ENCODE measurements around the gene IFI16.
"Not testable (repeated sequence)": the region's sequence is repeated elsewhere in the genome, so short reads cannot be mapped to it uniquely, and the experiment has no call there.

IFI16 gene

DNA sequence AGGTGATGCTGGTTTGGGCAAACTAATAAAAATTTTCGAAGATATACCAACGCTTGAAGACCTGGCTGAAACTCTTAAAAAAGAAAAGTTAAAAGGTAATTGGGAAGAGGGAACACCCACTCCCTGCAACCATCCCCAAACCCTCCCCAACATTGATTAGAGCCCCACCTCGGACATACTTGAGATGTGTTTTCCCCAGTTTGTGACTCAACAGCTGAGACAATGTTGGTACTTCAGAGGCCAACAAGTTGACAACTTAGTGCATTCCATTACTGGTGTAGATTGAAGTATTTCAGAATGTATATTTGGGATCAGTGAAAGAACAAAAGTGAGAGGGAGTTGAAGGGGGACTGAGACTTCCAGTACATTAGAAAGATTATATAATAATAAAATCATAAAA, 5.1 kb downstream of the IFI16 start:
- no peak for DNase-seq
- Histone ChIP-seq H3K27me3 (replicated peaks; ENCODE audit: control insufficient read depth, insufficient read depth, low read length, poor library complexity, severe bottlenecking) (no peaks in the 10 kb centered on the region), H3K36me3 (ENCODE audit: control insufficient read depth, insufficient read depth, low read length) (peaks cover 32% of the 10 kb centered on the region), H3K4me1 (ENCODE audit: control insufficient read depth, insufficient read depth, low read length, poor library complexity, severe bottlenecking) (peaks cover 25% of the 10 kb centered on the region), H3K9me3 (ENCODE audit: control insufficient read depth, low read length) (no peaks in the 10 kb centered on the region), H3K27ac (ENCODE audit: insufficient read depth, low read length, poor library complexity, severe bottlenecking) (peak overlapping the region; percentile 60), H3K4me3 (ENCODE audit: insufficient read depth, low read depth, low read length, poor library complexity, severe bottlenecking) (peak overlapping the region; percentile 45)

DNA sequence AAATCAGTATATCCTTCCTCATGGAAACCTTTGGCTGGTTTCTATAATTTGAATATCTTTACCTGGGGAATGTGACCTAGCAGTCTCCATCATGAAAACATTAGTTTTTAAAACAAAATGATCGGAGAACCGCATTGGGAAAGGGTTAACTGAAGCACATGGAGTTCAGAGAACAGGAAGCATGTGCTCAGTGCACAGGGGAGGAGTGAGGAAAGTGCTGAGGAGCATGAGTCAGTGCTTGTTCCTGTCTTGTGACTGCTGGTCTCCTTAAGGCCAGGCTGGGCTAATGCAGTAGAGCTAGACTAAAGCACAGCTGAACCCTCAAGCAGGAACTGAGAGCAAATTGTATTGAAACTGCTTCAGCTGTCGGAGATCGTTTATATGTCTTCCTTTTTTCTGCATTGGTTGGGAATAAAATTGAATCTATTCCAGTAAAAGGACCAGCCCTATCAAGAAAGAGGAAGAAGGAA, 5.8 kb downstream of the IFI16 start:
- Histone ChIP-seq H3K9me3 (ENCODE audit: control insufficient read depth, low read length) (no peaks in the 10 kb centered on the region), H3K27me3 (replicated peaks; ENCODE audit: control insufficient read depth, insufficient read depth, low read length, poor library complexity, severe bottlenecking) (no peaks in the 10 kb centered on the region), H3K4me1 (ENCODE audit: control insufficient read depth, insufficient read depth, low read length, poor library complexity, severe bottlenecking) (peaks cover 26% of the 10 kb centered on the region), H3K36me3 (ENCODE audit: control insufficient read depth, insufficient read depth, low read length) (peaks cover 39% of the 10 kb centered on the region), H3K4me3 (ENCODE audit: insufficient read depth, low read depth, low read length, poor library complexity, severe bottlenecking) (peak overlapping the region; percentile 10), H3K27ac (ENCODE audit: insufficient read depth, low read length, poor library complexity, severe bottlenecking) (peak overlapping the region; percentile 60)
- peak; percentile 45 to 60 (median 47) for DNase-seq

DNA sequence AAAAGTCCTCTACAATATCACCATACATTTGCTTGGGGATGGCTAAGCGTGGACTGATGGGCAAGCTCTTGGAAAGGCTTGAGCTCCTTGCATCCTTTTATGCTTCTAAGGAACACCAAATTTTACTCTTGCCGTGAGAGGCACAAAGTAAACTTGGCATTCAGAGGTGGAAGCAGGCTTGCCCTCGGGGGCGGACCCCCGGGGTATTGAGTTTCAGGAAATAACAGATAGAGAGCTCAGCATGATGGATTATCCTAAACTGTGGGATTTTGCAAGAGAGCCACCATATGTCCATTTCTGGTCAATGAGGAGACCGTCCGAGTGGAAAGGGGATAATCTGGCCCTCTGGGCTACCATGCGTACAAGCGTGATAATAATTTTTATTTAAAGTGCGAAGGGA, 14.0 kb downstream of the IFI16 start:
- DNase-seq: no peak
- H3K27me3 ChIP-seq (replicated peaks; ENCODE audit: control insufficient read depth, insufficient read depth, low read length, poor library complexity, severe bottlenecking): no peaks in the 10 kb centered on the region
- H3K9me3 ChIP-seq (ENCODE audit: control insufficient read depth, low read length): no peaks in the 10 kb centered on the region
- H3K4me1 ChIP-seq (ENCODE audit: control insufficient read depth, insufficient read depth, low read length, poor library complexity, severe bottlenecking): peaks cover 12% of the 10 kb centered on the region
- no peak overlapping the region for H3K4me3 ChIP-seq (ENCODE audit: insufficient read depth, low read depth, low read length, poor library complexity, severe bottlenecking)
- peaks cover 36% of the 10 kb centered on the region for H3K36me3 ChIP-seq (ENCODE audit: control insufficient read depth, insufficient read depth, low read length)
- H3K27ac ChIP-seq (ENCODE audit: insufficient read depth, low read length, poor library complexity, severe bottlenecking): no peak overlapping the region

DNA sequence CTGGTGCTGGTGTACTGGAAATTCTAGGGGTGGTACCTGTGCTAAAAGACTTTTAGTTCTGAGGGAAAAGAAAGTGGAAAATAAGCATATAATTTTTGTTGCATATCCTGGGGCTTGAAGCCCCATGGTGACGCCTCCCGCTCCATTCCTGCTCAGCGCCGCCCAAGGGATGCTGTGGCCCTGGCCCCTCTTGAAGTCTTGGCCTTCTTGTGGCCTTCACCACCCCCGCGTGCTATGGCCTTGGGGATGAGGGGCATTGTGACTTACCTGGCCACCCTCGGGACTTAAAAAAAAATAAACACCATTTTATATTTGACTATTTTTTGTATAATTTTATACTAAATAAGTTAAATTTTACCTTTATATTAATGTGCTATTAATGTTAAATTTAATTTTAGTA, 15.3 kb downstream of the IFI16 start:
- H3K27me3 ChIP-seq (replicated peaks; ENCODE audit: control insufficient read depth, insufficient read depth, low read length, poor library complexity, severe bottlenecking): no peaks in the 10 kb centered on the region
- no peak overlapping the region for H3K27ac ChIP-seq (ENCODE audit: insufficient read depth, low read length, poor library complexity, severe bottlenecking)
- H3K4me1 ChIP-seq (ENCODE audit: control insufficient read depth, insufficient read depth, low read length, poor library complexity, severe bottlenecking): peaks cover 8% of the 10 kb centered on the region
- H3K4me3 ChIP-seq (ENCODE audit: insufficient read depth, low read depth, low read length, poor library complexity, severe bottlenecking): no peak overlapping the region
- DNase-seq: no peak
- no peaks in the 10 kb centered on the region for H3K9me3 ChIP-seq (ENCODE audit: control insufficient read depth, low read length)
- H3K36me3 ChIP-seq (ENCODE audit: control insufficient read depth, insufficient read depth, low read length): peaks cover 36% of the 10 kb centered on the region

DNA sequence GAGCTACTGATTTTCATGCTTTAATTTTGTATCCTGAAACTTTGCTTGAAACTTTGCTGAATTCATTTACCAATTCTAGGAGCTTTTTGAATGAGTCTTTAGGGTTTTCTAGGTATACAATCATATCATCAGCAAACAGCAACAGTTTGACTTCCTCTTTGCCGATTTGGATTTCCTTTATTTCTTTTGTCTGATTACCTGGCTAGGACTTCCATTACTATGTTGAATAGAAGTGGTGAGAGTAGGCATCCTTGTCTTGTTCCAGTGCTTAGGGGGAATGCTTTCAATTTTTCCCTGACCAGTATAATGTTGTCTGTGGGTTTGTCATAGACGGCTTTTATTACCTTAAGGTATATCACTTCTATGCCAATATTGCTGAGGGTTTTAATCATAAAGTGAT, 17.1 kb downstream of the IFI16 start:
- H3K4me1 ChIP-seq (ENCODE audit: control insufficient read depth, insufficient read depth, low read length, poor library complexity, severe bottlenecking): peaks cover 12% of the 10 kb centered on the region
- not testable (repeated sequence) for DNase-seq; H3K4me3 ChIP-seq (ENCODE audit: insufficient read depth, low read depth, low read length, poor library complexity, severe bottlenecking); H3K27me3 ChIP-seq (replicated peaks; ENCODE audit: control insufficient read depth, insufficient read depth, low read length, poor library complexity, severe bottlenecking); H3K9me3 ChIP-seq (ENCODE audit: control insufficient read depth, low read length); H3K27ac ChIP-seq (ENCODE audit: insufficient read depth, low read length, poor library complexity, severe bottlenecking)
- H3K36me3 ChIP-seq (ENCODE audit: control insufficient read depth, insufficient read depth, low read length): peaks cover 38% of the 10 kb centered on the region

DNA sequence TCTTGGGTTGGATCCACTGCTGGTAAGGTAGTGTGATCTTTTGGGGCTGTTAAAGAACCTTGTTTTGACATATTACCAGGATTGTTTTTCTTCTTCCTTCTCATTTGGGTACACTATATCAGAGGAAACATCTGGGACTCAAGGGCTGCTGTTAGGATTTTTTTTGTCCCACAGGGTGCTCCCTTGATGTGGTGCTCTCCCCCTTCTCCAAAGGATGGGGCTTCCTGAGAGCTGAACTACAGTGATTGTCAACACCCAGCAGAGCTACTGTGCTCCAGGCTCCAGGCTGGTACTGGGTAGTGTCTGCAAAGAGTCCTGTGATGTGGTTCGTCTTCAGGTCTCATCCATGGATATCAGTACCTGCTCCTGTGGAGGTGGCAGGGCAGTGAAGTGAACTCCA, 20.6 kb downstream of the IFI16 start:
- DNase-seq: no peak
- H3K27ac ChIP-seq (ENCODE audit: insufficient read depth, low read length, poor library complexity, severe bottlenecking): no peak overlapping the region
- H3K36me3 ChIP-seq (ENCODE audit: control insufficient read depth, insufficient read depth, low read length): peaks cover 65% of the 10 kb centered on the region
- H3K4me3 ChIP-seq (ENCODE audit: insufficient read depth, low read depth, low read length, poor library complexity, severe bottlenecking): no peak overlapping the region
- H3K27me3 ChIP-seq (replicated peaks; ENCODE audit: control insufficient read depth, insufficient read depth, low read length, poor library complexity, severe bottlenecking): no peaks in the 10 kb centered on the region
- peaks cover 4% of the 10 kb centered on the region for H3K4me1 ChIP-seq (ENCODE audit: control insufficient read depth, insufficient read depth, low read length, poor library complexity, severe bottlenecking)
- no peaks in the 10 kb centered on the region for H3K9me3 ChIP-seq (ENCODE audit: control insufficient read depth, low read length)

DNA sequence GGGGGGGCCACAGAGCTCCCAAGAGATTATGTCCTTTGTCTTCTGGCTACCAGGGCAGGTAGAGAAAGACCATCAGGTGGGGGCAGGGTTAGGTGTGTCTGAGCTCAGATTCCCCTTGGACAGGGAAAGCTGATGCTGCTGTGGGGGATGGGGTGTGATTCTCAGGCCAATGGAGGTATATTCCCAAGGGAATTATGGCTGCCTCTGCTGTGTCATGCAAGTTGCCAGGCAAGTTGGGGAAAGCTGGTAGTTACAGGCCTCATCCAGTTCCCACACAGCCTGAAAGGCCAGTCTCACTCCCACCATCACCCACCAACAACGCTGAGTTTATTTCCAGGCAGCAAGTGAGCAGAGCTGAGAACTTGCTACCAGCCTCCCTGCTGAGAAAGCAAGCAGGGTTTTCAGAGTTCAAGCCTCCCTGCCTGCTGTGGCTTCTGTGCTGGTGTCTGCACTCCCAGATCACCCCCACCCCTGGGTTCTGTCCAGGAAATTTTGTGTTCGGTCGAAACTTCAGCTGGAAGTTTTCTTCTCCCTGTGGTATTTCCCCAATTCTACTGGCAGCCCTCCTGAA, 21.3 kb downstream of the IFI16 start:
- no peak overlapping the region for H3K4me3 ChIP-seq (ENCODE audit: insufficient read depth, low read depth, low read length, poor library complexity, severe bottlenecking)
- peaks cover 4% of the 10 kb centered on the region for H3K4me1 ChIP-seq (ENCODE audit: control insufficient read depth, insufficient read depth, low read length, poor library complexity, severe bottlenecking)
- no peak for DNase-seq
- peaks cover 69% of the 10 kb centered on the region for H3K36me3 ChIP-seq (ENCODE audit: control insufficient read depth, insufficient read depth, low read length)
- no peaks in the 10 kb centered on the region for H3K27me3 ChIP-seq (replicated peaks; ENCODE audit: control insufficient read depth, insufficient read depth, low read length, poor library complexity, severe bottlenecking)
- H3K9me3 ChIP-seq (ENCODE audit: control insufficient read depth, low read length): no peaks in the 10 kb centered on the region
- H3K27ac ChIP-seq (ENCODE audit: insufficient read depth, low read length, poor library complexity, severe bottlenecking): no peak overlapping the region

DNA sequence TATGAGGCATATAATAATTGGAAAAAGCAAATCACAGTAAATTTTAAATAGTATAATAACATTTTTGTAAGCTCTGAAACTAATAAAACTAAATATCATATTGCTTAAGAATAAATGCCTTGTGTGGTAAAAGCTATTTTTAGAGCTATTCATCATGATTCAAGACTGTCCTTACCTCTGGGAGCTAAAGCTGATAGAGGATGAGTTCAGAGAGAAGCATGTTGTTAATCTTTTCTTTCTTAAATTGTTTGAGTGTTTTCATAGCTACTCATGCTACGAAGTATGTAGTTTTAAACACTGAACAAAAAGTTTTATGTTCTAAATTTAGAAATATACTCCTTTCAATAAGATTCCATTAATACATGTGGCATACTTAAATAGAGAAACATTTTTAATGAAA, 30.5 kb downstream of the IFI16 start:
- no peaks in the 10 kb centered on the region for H3K4me1 ChIP-seq (ENCODE audit: control insufficient read depth, insufficient read depth, low read length, poor library complexity, severe bottlenecking)
- H3K4me3 ChIP-seq (ENCODE audit: insufficient read depth, low read depth, low read length, poor library complexity, severe bottlenecking): no peak overlapping the region
- no peak overlapping the region for H3K27ac ChIP-seq (ENCODE audit: insufficient read depth, low read length, poor library complexity, severe bottlenecking)
- no peaks in the 10 kb centered on the region for H3K27me3 ChIP-seq (replicated peaks; ENCODE audit: control insufficient read depth, insufficient read depth, low read length, poor library complexity, severe bottlenecking)
- peaks cover 76% of the 10 kb centered on the region for H3K36me3 ChIP-seq (ENCODE audit: control insufficient read depth, insufficient read depth, low read length)
- no peaks in the 10 kb centered on the region for H3K9me3 ChIP-seq (ENCODE audit: control insufficient read depth, low read length)
- DNase-seq: no peak

DNA sequence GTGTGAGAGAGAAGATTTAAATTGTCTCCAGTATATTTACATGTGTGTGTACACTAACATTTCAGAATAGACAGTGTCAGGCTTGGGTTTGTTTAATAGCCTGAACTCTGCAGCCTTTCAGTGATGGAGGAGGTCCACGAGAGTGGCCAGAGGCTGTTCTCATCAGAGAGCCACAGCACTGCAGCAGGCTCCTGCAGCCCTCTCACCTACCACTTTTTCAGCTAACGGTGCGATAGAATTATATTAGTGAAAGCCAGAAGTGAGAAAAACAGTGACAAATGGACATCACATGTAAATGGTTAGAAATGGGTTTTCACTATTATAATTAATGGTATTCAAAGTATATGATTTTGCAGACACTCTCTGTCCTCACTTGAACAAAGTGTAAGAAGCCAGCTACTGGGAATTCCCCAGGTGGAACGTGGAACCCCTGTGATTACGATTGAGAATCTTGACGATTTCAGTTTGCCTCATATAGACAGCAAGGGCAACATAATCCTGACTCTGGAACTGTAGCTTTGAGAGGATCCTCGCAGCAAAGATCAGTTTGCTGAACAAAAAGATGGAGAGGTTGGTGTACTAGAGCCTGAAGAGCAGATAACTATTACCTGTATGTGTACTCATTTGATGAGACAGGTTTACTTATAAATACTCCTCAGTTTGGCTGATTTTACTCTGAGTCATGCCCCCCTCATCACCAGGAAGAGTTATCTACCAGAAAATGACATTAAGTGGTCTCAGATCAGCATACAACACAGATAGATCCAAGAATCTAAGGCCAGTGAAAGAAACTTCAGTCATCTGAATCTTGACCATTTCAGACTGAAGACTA, 31.4 kb downstream of the IFI16 start:
- H3K27me3 ChIP-seq (replicated peaks; ENCODE audit: control insufficient read depth, insufficient read depth, low read length, poor library complexity, severe bottlenecking): no peaks in the 10 kb centered on the region
- peaks cover 75% of the 10 kb centered on the region for H3K36me3 ChIP-seq (ENCODE audit: control insufficient read depth, insufficient read depth, low read length)
- H3K9me3 ChIP-seq (ENCODE audit: control insufficient read depth, low read length): no peaks in the 10 kb centered on the region
- no peak for DNase-seq
- H3K27ac ChIP-seq (ENCODE audit: insufficient read depth, low read length, poor library complexity, severe bottlenecking): peak overlapping the region; percentile 22
- peaks cover 3% of the 10 kb centered on the region for H3K4me1 ChIP-seq (ENCODE audit: control insufficient read depth, insufficient read depth, low read length, poor library complexity, severe bottlenecking)
- H3K4me3 ChIP-seq (ENCODE audit: insufficient read depth, low read depth, low read length, poor library complexity, severe bottlenecking): no peak overlapping the region

DNA sequence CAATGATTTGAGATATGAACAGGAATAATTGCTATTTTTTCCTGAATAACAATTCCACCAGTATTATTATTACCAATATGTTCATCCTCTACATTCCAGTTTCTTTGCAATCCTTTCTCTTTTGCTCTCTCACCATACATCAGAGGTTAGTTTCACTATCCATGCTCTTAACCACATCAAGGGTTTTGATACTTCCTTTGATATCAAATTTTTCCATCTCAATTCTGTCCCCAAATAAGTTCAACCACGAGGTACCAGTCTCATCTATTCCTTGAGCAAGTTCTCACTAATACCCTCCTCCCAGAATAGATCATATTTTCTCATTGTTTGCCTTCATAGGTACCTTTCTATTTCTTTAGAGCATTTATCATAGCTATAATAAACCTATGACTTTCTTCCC, 36.8 kb downstream of the IFI16 start:
- not testable (repeated sequence) for H3K4me3 ChIP-seq (ENCODE audit: insufficient read depth, low read depth, low read length, poor library complexity, severe bottlenecking); H3K4me1 ChIP-seq (ENCODE audit: control insufficient read depth, insufficient read depth, low read length, poor library complexity, severe bottlenecking); DNase-seq; H3K9me3 ChIP-seq (ENCODE audit: control insufficient read depth, low read length); H3K27ac ChIP-seq (ENCODE audit: insufficient read depth, low read length, poor library complexity, severe bottlenecking); H3K27me3 ChIP-seq (replicated peaks; ENCODE audit: control insufficient read depth, insufficient read depth, low read length, poor library complexity, severe bottlenecking)
- peaks cover 55% of the 10 kb centered on the region for H3K36me3 ChIP-seq (ENCODE audit: control insufficient read depth, insufficient read depth, low read length)
